HUES48 (cell line): ENCODE data around the gene GSG1.
A peak's percentile ranks its signal among the peaks of the same experiment; 100 is the strongest.

Experiments used
- H3K27ac ChIP-seq: one replicate; pipeline ENCODE4 v1.7.0; 2013; ENCODE audit warnings: low read depth, low read length, inconsistent platforms
- H3K27me3 ChIP-seq: 2 replicates; pipeline ENCODE4 v1.6.1; 2013; ENCODE audit warnings: mild to moderate bottlenecking, low read length; ENCODE audit not compliant: control insufficient read depth, insufficient read depth
- H3K36me3 ChIP-seq: 2 replicates; pipeline ENCODE4 v1.6.1; 2013; ENCODE audit warnings: low read length; ENCODE audit not compliant: control insufficient read depth, insufficient read depth
- H3K4me1 ChIP-seq: 2 replicates; pipeline ENCODE4 v1.6.1; 2013; ENCODE audit warnings: mild to moderate bottlenecking, low read length; ENCODE audit not compliant: control insufficient read depth, insufficient read depth
- H3K4me3 ChIP-seq: 2 replicates; pipeline ENCODE4 v1.5.1; 2013; ENCODE audit warnings: mild to moderate bottlenecking, low read depth, low read length
- H3K9ac ChIP-seq: 2 replicates; pipeline ENCODE4 v1.6.1; 2013; ENCODE audit warnings: mild to moderate bottlenecking, low read depth, low read length, moderate library complexity
- H3K9me3 ChIP-seq: 2 replicates; pipeline ENCODE4 v1.6.1; 2013; ENCODE audit warnings: low read length; ENCODE audit not compliant: control insufficient read depth, insufficient read depth

The GSG1 gene

GRCh38 chr12:13100605-13100881 is 2.9 kb downstream of the GSG1 start:
- Histone ChIP-seq H3K27me3 (no peaks in the 10 kb centered on the region; the same call in 1 of the 2 replicates), H3K9me3 (no peaks in the 10 kb centered on the region), H3K4me3 (peak overlapping the region; percentile 67), H3K27ac (peak overlapping the region; percentile 86), H3K4me1 (peaks cover 34% of the 10 kb centered on the region), H3K36me3 (no peaks in the 10 kb centered on the region), H3K9ac (peak overlapping the region; percentile 75)

GRCh38 chr12:13099844-13100604 is 3.4 kb downstream of the GSG1 start:
- Histone ChIP-seq H3K9ac (peak overlapping the region; percentile 75), H3K4me3 (peak overlapping the region; percentile 67), H3K9me3 (no peaks in the 10 kb centered on the region), H3K27me3 (no peaks in the 10 kb centered on the region; the same call in 1 of the 2 replicates), H3K36me3 (no peaks in the 10 kb centered on the region), H3K4me1 (peaks cover 34% of the 10 kb centered on the region), H3K27ac (peak overlapping the region; percentile 86)

- Histone ChIP-seq H3K9me3 (no peaks in the 10 kb centered on the region), H3K36me3 (no peaks in the 10 kb centered on the region), H3K4me1 (peaks cover 34% of the 10 kb centered on the region), H3K27ac (no peak overlapping the region), H3K27me3 (no peaks in the 10 kb centered on the region; the same call in 1 of the 2 replicates), H3K4me3 (no peak overlapping the region), H3K9ac (no peak overlapping the region)
Measured at GRCh38 chr12:13099066-13099843, 4.2 kb downstream of the GSG1 start.

GRCh38 chr12:13097491-13098011 is 5.9 kb downstream of the GSG1 start:
- H3K27ac ChIP-seq, result no peak overlapping the region
- H3K4me3 ChIP-seq, result no peak overlapping the region
- H3K36me3 ChIP-seq, result no peaks in the 10 kb centered on the region
- no peaks in the 10 kb centered on the region; the same call in 1 of the 2 replicates for H3K27me3 ChIP-seq
- peaks cover 30% of the 10 kb centered on the region for H3K4me1 ChIP-seq
- H3K9ac ChIP-seq, result no peak overlapping the region
- no peaks in the 10 kb centered on the region for H3K9me3 ChIP-seq

GRCh38 chr12:13095266-13095995 is 8.0 kb downstream of the GSG1 start:
- Histone ChIP-seq H3K4me3 (no peak overlapping the region), H3K9me3 (no peaks in the 10 kb centered on the region), H3K36me3 (no peaks in the 10 kb centered on the region), H3K9ac (no peak overlapping the region), H3K27me3 (no peaks in the 10 kb centered on the region), H3K27ac (no peak overlapping the region), H3K4me1 (peaks cover 28% of the 10 kb centered on the region)

- H3K9ac ChIP-seq, result no peak overlapping the region
- no peak overlapping the region for H3K4me3 ChIP-seq
- H3K36me3 ChIP-seq, result no peaks in the 10 kb centered on the region
- no peaks in the 10 kb centered on the region for H3K9me3 ChIP-seq
- H3K27me3 ChIP-seq, result no peaks in the 10 kb centered on the region
- H3K27ac ChIP-seq, result no peak overlapping the region
- peaks cover 24% of the 10 kb centered on the region for H3K4me1 ChIP-seq
Measured at GRCh38 chr12:13094367-13094766, 9.1 kb downstream of the GSG1 start.

DNA sequence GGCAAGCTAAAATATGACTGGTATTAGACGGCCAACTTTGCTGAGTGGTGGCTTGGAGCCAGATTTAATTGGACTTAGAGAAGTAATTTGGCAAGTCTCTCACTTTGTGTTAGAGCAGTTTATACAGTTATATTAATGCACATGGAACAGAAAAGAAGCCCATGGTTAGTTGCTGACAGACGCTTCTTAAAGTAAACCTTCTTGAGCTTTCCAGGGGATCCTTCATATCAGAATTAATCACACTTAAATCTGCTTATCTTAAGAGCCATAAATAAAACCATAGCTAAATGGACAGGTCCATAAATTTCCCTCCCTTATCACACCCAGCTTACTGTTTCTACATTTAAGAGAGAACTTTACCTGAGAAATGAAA is 9.6 kb downstream of the GSG1 start:
- Histone ChIP-seq H3K4me1 (peaks cover 29% of the 10 kb centered on the region), H3K27ac (no peak overlapping the region), H3K9me3 (no peaks in the 10 kb centered on the region), H3K4me3 (no peak overlapping the region), H3K9ac (no peak overlapping the region), H3K27me3 (no peaks in the 10 kb centered on the region), H3K36me3 (no peaks in the 10 kb centered on the region)

DNA sequence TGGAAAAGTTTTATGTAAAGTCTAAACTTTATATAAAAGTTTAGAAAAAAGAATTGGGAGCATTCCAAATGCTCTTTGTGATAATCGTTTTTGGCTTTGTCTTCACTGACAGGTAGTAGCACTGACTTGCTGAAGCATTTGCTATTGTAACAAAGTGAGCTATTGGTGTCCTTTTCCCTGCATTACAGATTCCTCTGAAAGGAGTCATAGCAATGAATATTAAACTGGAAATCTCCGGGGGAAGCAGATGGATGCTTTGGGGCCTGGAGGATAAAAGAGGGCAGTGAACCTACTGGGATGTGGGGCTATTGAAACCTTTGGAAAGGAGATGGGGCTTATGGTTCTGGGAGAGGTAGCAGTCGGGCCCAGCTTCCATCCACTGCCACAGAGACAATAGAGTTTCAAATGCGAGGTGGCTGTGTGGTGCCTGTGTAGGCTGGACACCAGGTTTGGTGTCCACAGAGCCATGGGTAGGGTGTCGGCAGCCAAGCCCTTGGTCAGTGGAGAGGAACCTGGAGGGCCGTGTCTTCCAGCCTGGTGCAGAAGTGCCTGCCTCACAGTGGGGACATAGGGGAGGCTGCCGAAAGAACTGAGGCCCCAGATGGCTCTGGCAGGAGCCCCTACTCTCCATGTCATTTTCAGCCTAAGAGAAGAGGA is 10.1 kb downstream of the GSG1 start:
- Histone ChIP-seq H3K27ac (no peak overlapping the region), H3K4me1 (peaks cover 29% of the 10 kb centered on the region), H3K27me3 (no peaks in the 10 kb centered on the region), H3K4me3 (no peak overlapping the region), H3K9ac (no peak overlapping the region), H3K36me3 (no peaks in the 10 kb centered on the region), H3K9me3 (no peaks in the 10 kb centered on the region)

DNA sequence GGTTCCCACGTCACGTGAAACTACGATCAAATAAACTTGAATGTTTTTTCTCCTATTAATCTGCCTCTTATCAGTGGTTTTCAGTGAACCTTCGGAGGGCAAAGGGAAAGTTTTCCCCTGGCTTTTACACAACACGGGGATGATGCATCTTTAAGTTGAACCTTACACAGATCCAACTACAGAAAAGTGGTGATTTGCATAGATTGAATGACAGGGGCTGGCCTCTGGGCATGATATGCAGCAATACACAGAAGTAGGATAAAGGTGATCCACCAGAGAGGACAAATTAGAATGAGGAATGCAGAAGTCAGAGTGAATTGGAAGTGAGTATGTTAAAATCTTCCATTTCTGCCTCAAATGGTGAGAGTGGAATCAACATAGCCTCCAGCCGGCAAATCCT is 11.6 kb downstream of the GSG1 start:
- Histone ChIP-seq H3K4me1 (peaks cover 36% of the 10 kb centered on the region), H3K27ac (no peak overlapping the region), H3K9me3 (no peaks in the 10 kb centered on the region), H3K27me3 (no peaks in the 10 kb centered on the region), H3K4me3 (no peak overlapping the region), H3K36me3 (no peaks in the 10 kb centered on the region), H3K9ac (no peak overlapping the region)

- Histone ChIP-seq H3K4me3 (no peak overlapping the region), H3K27ac (no peak overlapping the region), H3K9ac (no peak overlapping the region), H3K4me1 (peaks cover 45% of the 10 kb centered on the region), H3K27me3 (no peaks in the 10 kb centered on the region), H3K36me3 (0 out of 2 replicates have a peak, but pooled peaks cover 1% of the 10 kb centered on the region), H3K9me3 (no peaks in the 10 kb centered on the region)
Measured at GRCh38 chr12:13090054-13090453, 13.4 kb downstream of the GSG1 start.
